ENCODE results near the gene AGAP1. TPM values are rescaled to one million over a fixed set of nuclear protein-coding genes. Genes with fewer than 3 reads are reported as not detected.

Gene AGAP1
- total RNA-seq, 1 donor from 2014 or later: 39.0 TPM

- no peak for TF ChIP-seq CTCF (IDR thresholded peaks at IDR 0.05)
- Mint-ChIP-seq H3K27ac (ENCODE audit: unreplicated experiment) (no peak overlapping the region), H3K36me3 (ENCODE audit: low read depth) (peaks cover 3% of the 10 kb centered on the region), H3K4me3 (ENCODE audit: unreplicated experiment) (no peak overlapping the region), H3K4me1 (ENCODE audit: low read depth) (no peaks in the 10 kb centered on the region), H3K9me3 (ENCODE audit: low read depth) (no peaks in the 10 kb centered on the region), H3K27me3 (ENCODE audit: low read depth) (peaks cover 8% of the 10 kb centered on the region)
- DNase-seq (ENCODE audit: low spot score): no peak
These were observed 44.3 kb upstream of the AGAP1 start for GRCh38 chr2:235449568-235449967.

- no peak overlapping the region for H3K27ac Mint-ChIP-seq (ENCODE audit: unreplicated experiment)
- no peak overlapping the region for H3K4me3 Mint-ChIP-seq (ENCODE audit: unreplicated experiment)
- H3K36me3 Mint-ChIP-seq (ENCODE audit: low read depth): no peaks in the 10 kb centered on the region
- DNase-seq (ENCODE audit: low spot score): peak; percentile 43
- H3K9me3 Mint-ChIP-seq (ENCODE audit: low read depth): no peaks in the 10 kb centered on the region
- no peaks in the 10 kb centered on the region for H3K4me1 Mint-ChIP-seq (ENCODE audit: low read depth)
- peaks cover 8% of the 10 kb centered on the region for H3K27me3 Mint-ChIP-seq (ENCODE audit: low read depth)
- TF ChIP-seq CTCF (IDR thresholded peaks at IDR 0.05): no peak
These were observed 40.2 kb upstream of the AGAP1 start for GRCh38 chr2:235453605-235454151.

GRCh38 chr2:235458839-235459273 is 35.0 kb upstream of the AGAP1 start:
- no peak for TF ChIP-seq CTCF (IDR thresholded peaks at IDR 0.05)
- no peaks in the 10 kb centered on the region for H3K36me3 Mint-ChIP-seq (ENCODE audit: low read depth)
- peaks cover 4% of the 10 kb centered on the region for H3K4me1 Mint-ChIP-seq (ENCODE audit: low read depth)
- no peaks in the 10 kb centered on the region for H3K9me3 Mint-ChIP-seq (ENCODE audit: low read depth)
- no peak overlapping the region for H3K4me3 Mint-ChIP-seq (ENCODE audit: unreplicated experiment)
- no peak overlapping the region for H3K27ac Mint-ChIP-seq (ENCODE audit: unreplicated experiment)
- DNase-seq (ENCODE audit: low spot score): no peak
- H3K27me3 Mint-ChIP-seq (ENCODE audit: low read depth): peaks cover 8% of the 10 kb centered on the region

- Mint-ChIP-seq H3K27me3 (ENCODE audit: low read depth) (peaks cover 8% of the 10 kb centered on the region), H3K4me3 (ENCODE audit: unreplicated experiment) (no peak overlapping the region), H3K36me3 (ENCODE audit: low read depth) (no peaks in the 10 kb centered on the region), H3K27ac (ENCODE audit: unreplicated experiment) (no peak overlapping the region), H3K9me3 (ENCODE audit: low read depth) (no peaks in the 10 kb centered on the region), H3K4me1 (ENCODE audit: low read depth) (peaks cover 4% of the 10 kb centered on the region)
- DNase-seq (ENCODE audit: low spot score): no peak
- no peak for TF ChIP-seq CTCF (IDR thresholded peaks at IDR 0.05)
These were observed 33.2 kb upstream of the AGAP1 start for GRCh38 chr2:235460548-235461047.

- Mint-ChIP-seq H3K27ac (ENCODE audit: unreplicated experiment) (no peak overlapping the region), H3K27me3 (ENCODE audit: low read depth) (peaks cover 8% of the 10 kb centered on the region), H3K4me1 (ENCODE audit: low read depth) (peaks cover 4% of the 10 kb centered on the region), H3K4me3 (ENCODE audit: unreplicated experiment) (no peak overlapping the region), H3K9me3 (ENCODE audit: low read depth) (no peaks in the 10 kb centered on the region), H3K36me3 (ENCODE audit: low read depth) (no peaks in the 10 kb centered on the region)
- no peak for DNase-seq (ENCODE audit: low spot score)
- no peak for TF ChIP-seq CTCF (IDR thresholded peaks at IDR 0.05)
These were observed 32.0 kb upstream of the AGAP1 start for GRCh38 chr2:235461763-235462414.
